GM20000 (cell line): ENCODE data around the gene OXNAD1.

Experiments used
- DNase-seq: peaks from one replicate; pipeline ENCODE4 v3.0.0; 2012; ENCODE audit warnings: low spot score
- CTCF ChIP-seq: IDR thresholded peaks from 2 replicates; pipeline ENCODE4 v1.5.1; 2012; ENCODE audit warnings: mild to moderate bottlenecking, control low read depth; ENCODE audit errors: extremely low read depth, missing control alignments

The OXNAD1 gene

DNA sequence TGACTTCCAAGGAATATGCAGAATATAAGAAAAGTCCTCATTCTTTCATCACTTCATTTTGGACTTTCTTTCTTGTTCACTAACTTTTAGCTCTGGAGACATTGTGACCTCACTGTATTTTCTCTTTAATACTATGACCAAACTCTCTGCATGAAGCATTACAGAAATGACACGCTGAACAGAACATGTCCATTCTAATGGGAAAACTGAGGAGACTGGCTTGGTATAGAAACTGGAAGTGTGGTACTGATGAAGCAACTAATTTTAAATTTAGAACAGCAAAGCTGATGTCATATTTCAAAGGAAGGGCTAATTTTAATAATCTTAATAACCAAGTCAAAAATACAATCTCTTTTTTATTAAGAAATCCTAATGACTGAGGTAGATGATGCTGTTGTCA is 5.0 kb upstream of the OXNAD1 start:
- TF ChIP-seq CTCF = no peak
- no peak for DNase-seq

DNA sequence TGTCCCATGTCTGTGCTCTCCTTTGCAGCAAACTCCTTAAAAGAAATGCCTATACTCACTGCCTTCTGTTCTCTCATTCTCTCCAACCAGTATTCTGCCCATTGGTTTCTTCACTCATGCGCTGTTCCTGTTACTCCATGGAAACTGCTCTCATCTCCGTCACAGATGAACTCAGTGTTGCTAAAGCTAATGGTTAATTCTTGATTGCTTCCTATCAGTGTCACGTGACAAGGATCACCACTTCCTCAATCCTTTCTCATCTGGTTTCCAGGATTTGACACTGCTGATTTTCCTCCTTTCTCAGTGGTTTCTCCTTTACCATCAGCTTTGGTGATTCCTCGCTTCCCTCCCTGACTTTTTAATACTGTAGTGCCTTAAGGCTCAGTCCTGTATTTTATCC is 2.8 kb upstream of the OXNAD1 start:
- no peak for DNase-seq
- TF ChIP-seq CTCF = no peak

DNA sequence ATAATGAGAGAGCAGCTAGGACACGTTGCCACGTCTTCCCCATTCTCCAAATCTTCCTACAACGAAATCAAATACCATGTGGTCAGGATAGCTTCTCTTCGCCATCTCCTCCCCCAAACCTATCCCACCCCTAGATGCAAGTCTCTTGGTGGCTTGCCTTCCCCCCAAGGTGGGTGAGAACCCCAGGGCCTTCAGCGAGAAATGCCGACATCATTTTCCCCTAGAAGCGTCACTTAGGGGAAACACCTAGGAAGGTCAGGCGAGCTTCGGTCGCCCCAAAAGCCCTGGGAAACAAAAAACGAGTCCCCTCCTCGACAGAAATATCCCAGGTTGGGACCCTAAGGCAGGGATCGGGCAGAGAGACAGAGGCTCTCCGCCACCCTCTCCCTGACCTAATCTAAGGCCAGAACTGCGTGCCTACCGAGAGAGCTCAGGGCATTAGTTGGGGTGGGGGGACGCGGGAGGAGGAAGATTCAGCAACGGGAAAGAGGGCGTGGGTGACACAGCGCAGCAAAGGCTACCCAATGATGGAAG is 771 bp upstream of the OXNAD1 start:
- DNase-seq = no peak

GRCh38 chr3:16265455-16265786 is 409 bp downstream of the OXNAD1 start:
- TF ChIP-seq CTCF = no peak
- no peak for DNase-seq

More for the DNA sequence above, 771 bp upstream of the OXNAD1 start:
- no peak for TF ChIP-seq CTCF

DNA sequence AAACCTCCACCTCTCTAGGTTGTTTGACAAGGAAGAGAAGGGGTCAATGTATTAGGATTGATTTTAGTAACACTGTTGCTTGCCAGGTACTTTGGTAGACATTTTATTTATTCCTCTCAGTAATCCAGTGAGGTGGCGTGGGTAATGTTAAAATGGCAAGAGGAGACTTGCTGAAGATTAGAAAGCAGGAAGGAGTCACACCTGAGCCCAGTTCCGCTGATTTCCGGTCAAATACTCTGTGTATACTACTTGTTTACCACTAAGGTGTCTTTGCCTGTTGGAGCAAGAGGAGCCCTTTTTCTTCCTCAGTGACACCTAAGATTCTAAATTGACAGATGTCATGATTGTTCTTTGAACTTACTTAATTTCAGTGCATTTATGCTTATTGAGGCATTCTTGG is 1.7 kb downstream of the OXNAD1 start:
- no peak for DNase-seq
- no peak for TF ChIP-seq CTCF

DNA sequence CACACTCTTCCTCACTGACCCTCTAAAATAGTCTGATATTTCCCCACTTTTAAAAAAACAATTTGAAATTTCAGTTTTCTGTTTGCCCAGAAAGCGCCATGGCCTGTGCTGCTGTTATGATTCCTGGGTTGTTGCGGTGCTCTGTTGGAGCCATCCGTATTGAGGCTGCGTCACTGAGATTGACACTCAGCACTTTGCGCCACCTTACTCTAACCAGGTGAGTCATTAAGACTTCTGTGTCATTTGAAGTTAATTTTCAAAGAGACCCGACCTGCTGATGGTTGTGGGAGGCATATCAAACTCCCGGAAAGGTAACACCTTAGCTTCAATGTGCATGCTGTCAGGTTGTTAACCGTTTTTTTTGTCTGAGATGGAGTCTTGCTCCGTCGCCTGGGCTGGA is 5.8 kb downstream of the OXNAD1 start:
- no peak for DNase-seq
- TF ChIP-seq CTCF = no peak

GRCh38 chr3:16272588-16272987 is 7.6 kb downstream of the OXNAD1 start:
- TF ChIP-seq CTCF = no peak
- no peak for DNase-seq
